HEK293T (cell line): Measurements from ENCODE around the gene MLXIP.
"Not testable (repeated sequence)": the region's sequence is repeated elsewhere in the genome, so short reads cannot be mapped to it uniquely, and the experiment has no call there.

Experiments used
- CTCF ChIA-PET: fragments of 350-600 bp; formaldehyde crosslinking; extraction: SDS; loops from one replicate; lab custom pipeline; 2021; ENCODE audit warnings: antibody characterized with exemption, inconsistent platforms; lab: Yijun Ruan, JAX
- POLR2A ChIA-PET: fragments of 350-600 bp; formaldehyde crosslinking; extraction: SDS; loops from one replicate; lab custom pipeline; 2020; ENCODE audit warnings: antibody characterized with exemption, inconsistent platforms; lab: Yijun Ruan, JAX
- DNase-seq: peaks from one replicate; pipeline ENCODE4 v3.0.0; 2012; ENCODE audit warnings: mixed read lengths; ENCODE audit errors: extremely low spot score
- ARNT ChIP-seq: fragments of 450-650 bp; IDR thresholded peaks from 2 replicates; pipeline ENCODE4 v1.6.1; 2017; ENCODE audit warnings: mild to moderate bottlenecking
- BHLHE40 ChIP-seq: fragments of 450-650 bp; IDR thresholded peaks from 2 replicates; pipeline ENCODE4 v1.6.1; 2016; ENCODE audit warnings: mild to moderate bottlenecking, moderate library complexity, borderline replicate concordance
- CTBP1 ChIP-seq: fragments of 450-650 bp; IDR thresholded peaks from 2 replicates; pipeline ENCODE4 v1.6.1; 2016; ENCODE audit warnings: borderline replicate concordance
- ELF4 ChIP-seq: fragments of 450-650 bp; IDR thresholded peaks from 2 replicates; pipeline ENCODE4 v1.6.1; 2017; ENCODE audit warnings: antibody characterized with exemption
- FOXA1 ChIP-seq: fragments of 450-650 bp; IDR thresholded peaks from 2 replicates; pipeline ENCODE4 v1.6.1; 2016; ENCODE audit warnings: mild to moderate bottlenecking
- FOXK2 ChIP-seq: fragments of 450-650 bp; IDR thresholded peaks from 2 replicates; pipeline ENCODE4 v1.6.1; 2016; ENCODE audit warnings: mild to moderate bottlenecking
- HDGF ChIP-seq: fragments of 450-650 bp; IDR thresholded peaks from 2 replicates; pipeline ENCODE4 v1.6.1; 2017; ENCODE audit warnings: antibody characterized with exemption, borderline replicate concordance
- L3MBTL2 ChIP-seq: fragments of 450-650 bp; conservative IDR thresholded peaks from 2 replicates; pipeline ENCODE4 v1.6.1; 2016; ENCODE audit warnings: mild to moderate bottlenecking
- LEF1 ChIP-seq: fragments of 450-650 bp; IDR thresholded peaks from 2 replicates; pipeline ENCODE4 v1.6.1; 2017; ENCODE audit warnings: mild to moderate bottlenecking, borderline replicate concordance
- NFRKB ChIP-seq: fragments of 450-650 bp; IDR thresholded peaks from 2 replicates; pipeline ENCODE4 v1.6.1; 2016; ENCODE audit warnings: mild to moderate bottlenecking, moderate library complexity
- SP1 ChIP-seq: fragments of 450-650 bp; IDR thresholded peaks from 2 replicates; pipeline ENCODE4 v1.6.1; 2017
- SUZ12 ChIP-seq: fragments of 450-650 bp; IDR thresholded peaks from 2 replicates; pipeline ENCODE4 v1.6.1; 2016; ENCODE audit warnings: mild to moderate bottlenecking
- TARDBP ChIP-seq: fragments of 450-650 bp; IDR thresholded peaks from 2 replicates; pipeline ENCODE4 v1.6.1; 2016
- ZNF384 ChIP-seq: fragments of 450-650 bp; IDR thresholded peaks from 2 replicates; pipeline ENCODE4 v1.6.1; 2016
- TF ChIP-seq, protein P1 (sequence below): fragments of 450-650 bp; IDR thresholded peaks from 2 replicates; pipeline ENCODE4 v1.6.1; 2016

The MLXIP gene

DNA sequence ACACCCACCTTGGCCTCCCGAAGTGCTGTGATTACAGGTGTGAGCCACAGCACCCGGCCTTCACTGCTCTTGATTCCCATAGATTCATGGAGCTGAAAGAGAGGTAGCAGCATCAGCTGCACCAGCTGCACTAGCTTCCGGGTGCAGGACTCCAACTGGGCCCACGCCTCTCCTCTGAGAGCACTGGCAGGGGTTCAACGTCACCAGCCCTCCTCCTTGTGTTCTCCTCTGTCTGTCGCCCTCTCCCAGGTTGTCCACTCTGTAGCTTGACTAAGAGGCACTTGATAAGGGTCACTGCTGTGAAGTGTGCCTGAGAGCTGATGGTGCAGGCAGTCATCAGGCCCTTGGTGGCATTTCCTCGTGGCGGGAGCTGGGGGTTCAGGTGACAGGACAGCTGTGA, 28.3 kb downstream of the MLXIP start:
- TF ChIP-seq LEF1, result no peak
- no peak for DNase-seq
- ChIA-PET CTCF (no interaction called here), POLR2A (interaction anchor here (0.8 kb wide), 1 partner anchor 9 kb away, joined by 3 read pairs; no protein-coding TSS in a partner anchor)

DNA sequence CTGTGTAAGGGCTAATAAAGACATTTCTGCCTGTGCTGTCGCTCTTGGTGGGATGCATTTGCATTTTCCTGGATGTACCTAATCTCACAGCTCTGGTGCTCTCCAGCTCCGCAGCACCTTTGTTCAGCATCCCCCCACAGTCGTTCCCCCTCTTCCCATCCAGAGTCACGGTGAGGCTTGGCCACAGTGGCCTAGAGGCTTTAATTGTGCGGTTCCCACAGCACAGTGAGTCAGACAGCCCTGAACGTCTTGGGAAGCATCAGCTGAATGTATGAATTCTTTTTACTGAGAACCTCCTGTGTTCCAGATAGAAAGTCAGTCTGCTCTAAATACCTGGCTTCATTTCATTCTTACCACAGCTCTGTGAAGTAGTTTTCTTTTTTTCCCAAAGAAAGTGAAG, 28.7 kb downstream of the MLXIP start:
- no peak for DNase-seq
- POLR2A ChIA-PET, result no interaction called here
- CTCF ChIA-PET, result no interaction called here
- no peak for TF ChIP-seq BHLHE40
- TF ChIP-seq L3MBTL2, result no peak
- TF ChIP-seq LEF1, result no peak
- TF ChIP-seq ARNT, result no peak
- no peak for TF ChIP-seq TARDBP
- TF ChIP-seq FOXK2, result no peak
- no peak for TF ChIP-seq ELF4
- TF ChIP-seq SP1, result no peak
- TF ChIP-seq, protein P1, sequence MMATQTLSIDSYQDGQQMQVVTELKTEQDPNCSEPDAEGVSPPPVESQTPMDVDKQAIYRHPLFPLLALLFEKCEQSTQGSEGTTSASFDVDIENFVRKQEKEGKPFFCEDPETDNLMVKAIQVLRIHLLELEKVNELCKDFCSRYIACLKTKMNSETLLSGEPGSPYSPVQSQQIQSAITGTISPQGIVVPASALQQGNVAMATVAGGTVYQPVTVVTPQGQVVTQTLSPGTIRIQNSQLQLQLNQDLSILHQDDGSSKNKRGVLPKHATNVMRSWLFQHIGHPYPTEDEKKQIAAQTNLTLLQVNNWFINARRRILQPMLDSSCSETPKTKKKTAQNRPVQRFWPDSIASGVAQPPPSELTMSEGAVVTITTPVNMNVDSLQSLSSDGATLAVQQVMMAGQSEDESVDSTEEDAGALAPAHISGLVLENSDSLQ, result no peak
- no peak for TF ChIP-seq FOXA1
- TF ChIP-seq HDGF, result no peak
- no peak for TF ChIP-seq ZNF384
- no peak for TF ChIP-seq CTBP1
- TF ChIP-seq NFRKB, result no peak
- no peak for TF ChIP-seq SUZ12

DNA sequence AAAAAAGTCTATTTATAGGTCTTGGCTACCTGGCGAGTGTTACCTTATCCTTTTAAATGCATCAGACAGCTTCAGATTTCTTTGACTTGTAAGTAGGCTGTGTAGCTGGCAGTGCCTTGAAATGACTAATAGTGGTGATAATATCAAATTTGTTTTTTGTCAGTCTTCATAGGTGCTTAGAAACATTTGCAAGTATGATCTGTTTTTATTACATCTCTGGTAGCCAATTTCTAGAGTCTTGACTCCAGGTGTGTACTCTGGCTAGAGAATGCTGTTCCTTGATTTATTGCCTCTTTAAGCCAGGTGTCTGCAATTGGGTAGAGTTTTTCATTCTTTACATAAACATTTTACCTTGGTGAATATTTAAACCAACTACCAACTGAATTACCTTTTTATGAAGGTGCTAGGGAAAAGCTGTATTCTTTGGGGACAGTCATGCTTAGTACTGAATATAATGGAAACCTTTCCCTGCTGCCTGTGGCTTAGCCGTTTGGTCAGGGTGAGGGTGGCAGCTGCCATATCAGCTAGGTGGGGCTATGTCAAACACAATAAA, 32.6 kb downstream of the MLXIP start:
- TF ChIP-seq FOXA1, result no peak
- no peak for TF ChIP-seq LEF1
- TF ChIP-seq, protein P1, result no peak
- TF ChIP-seq ZNF384, result no peak
- no peak for TF ChIP-seq L3MBTL2
- TF ChIP-seq BHLHE40, result no peak
- CTCF ChIA-PET, result interaction anchor here (0.7 to 1.1 kb wide), 2 partner anchors 48 to 1490 kb away, joined by 4 to 6 read pairs; no protein-coding TSS in a partner anchor
- POLR2A ChIA-PET, result interaction anchor here (1.3 kb wide), 1 partner anchor 48 kb away, joined by 5 read pairs; no protein-coding TSS in a partner anchor
- no peak for DNase-seq

DNA sequence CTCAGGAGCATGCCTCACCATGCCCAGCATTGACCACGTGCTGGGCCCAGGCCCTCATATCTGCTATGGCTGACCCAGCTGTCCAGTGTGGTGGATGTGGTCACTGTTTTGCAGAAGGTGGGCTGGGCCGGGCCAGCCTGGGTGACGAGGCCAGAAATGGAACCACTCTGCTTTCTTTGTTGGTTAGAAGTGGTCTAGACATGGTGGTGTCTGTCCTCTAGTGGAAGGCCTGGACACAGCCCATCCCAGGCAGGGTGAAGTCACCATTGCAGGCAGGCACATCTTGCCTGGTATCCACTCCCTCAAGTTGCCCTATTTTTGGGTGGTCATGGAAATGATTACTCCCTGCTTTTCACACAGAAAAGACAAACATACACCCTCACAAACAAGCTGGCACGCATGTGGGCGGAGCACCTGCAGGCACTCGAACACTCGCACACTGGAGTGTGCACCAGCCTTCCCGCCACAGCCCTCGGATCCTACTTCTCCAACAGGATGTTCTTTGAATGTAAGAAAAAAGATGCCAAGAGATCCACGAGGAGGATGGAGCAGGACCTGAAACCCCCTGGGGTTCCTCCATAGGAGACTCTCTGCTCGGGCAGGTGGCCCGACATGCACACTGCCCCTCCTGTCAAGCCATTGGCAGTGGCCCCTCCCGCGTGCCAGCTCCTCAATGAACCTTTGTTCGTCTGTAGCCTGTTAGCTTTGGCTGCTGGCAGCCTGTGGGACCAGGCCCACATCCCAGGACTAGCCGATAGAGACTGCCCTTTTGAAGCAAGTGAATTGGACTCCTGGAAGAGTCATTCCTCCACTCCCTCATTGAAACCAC, 38.4 kb downstream of the MLXIP start:
- ChIA-PET CTCF (interaction anchor here (1.0 kb wide), 1 partner anchor 63 kb away, joined by 3 read pairs; no protein-coding TSS in a partner anchor), POLR2A (no interaction called here)
- no peak for TF ChIP-seq NFRKB
- no peak for TF ChIP-seq ARNT
- TF ChIP-seq HDGF, result no peak
- TF ChIP-seq SUZ12, result no peak
- TF ChIP-seq SP1, result no peak
- TF ChIP-seq ZNF384, result no peak
- TF ChIP-seq TARDBP, result no peak
- no peak for TF ChIP-seq L3MBTL2
- DNase-seq, result no peak

DNA sequence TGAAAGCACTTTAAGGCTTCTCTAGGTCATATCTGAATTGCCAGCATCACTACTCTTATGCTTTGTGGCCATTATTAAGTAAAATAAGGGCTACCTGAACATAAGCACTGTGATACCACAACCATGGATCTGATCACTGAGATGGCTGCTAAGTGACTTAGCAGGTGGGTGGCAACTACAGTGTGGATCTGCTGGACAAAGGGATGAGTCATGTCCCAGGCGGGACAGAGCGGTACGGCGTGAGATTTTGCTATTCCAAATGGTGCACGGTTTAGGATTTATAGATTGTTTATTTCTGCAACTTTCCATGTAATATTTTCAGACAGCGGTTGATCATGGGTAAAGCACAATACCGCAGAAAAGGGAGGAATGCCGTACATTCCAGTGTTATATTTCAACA, 39.4 kb downstream of the MLXIP start:
- DNase-seq, result no peak
- no peak for TF ChIP-seq NFRKB
- CTCF ChIA-PET, result no interaction called here
- POLR2A ChIA-PET, result no interaction called here

DNA sequence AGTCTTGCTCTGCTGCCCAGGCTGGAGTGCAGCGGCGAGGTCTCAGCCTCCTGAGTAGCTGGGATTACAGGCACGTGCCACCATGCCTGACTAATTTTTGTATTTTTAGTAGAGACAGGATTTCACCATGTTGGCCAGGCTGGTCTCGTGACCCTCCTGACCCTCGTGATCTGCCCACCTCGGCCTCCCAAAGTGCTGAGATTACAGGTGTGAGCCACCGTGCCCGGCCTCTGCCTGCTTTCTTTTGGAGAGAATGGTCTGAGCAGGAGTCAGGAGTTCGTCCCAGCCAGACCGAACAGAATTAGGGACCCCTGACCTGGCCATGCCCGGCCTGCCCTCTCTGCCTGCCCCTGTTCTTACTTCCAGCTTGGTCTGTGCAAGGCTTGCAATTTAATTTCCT, 42.8 kb downstream of the MLXIP start:
- CTCF ChIA-PET, POLR2A ChIA-PET: not testable (repeated sequence)

DNA sequence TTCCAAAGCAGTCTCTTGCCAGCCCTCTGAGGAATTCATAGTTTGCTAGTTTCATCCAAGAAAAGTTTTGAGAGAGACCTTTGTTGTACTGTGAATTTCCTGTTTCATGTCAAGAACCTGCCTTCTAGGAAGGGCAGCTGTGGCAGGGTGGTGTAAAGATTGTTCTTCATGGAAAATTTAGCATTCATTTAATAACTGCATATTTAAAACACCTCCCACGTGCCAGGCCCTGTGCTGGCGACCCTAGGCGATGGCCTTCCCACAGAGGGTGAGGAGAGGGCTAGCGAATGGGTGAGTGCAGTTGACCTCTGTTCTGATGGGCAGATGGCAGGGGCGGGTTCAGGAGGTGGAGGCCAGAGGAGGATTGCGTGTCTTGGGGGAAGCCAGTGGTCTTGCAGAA, 43.2 kb downstream of the MLXIP start:
- ChIA-PET CTCF (interaction anchor here (0.7 kb wide), 1 partner anchor 140 kb away, joined by 6 read pairs; no protein-coding TSS in a partner anchor), POLR2A (no interaction called here)

More for the DNA sequence above, 42.8 kb downstream of the MLXIP start:
- not testable (repeated sequence) for DNase-seq

More for the DNA sequence above, 43.2 kb downstream of the MLXIP start:
- no peak for DNase-seq
- TF ChIP-seq, protein P1, result no peak
- TF ChIP-seq BHLHE40 (no peak), SP1 (no peak), TARDBP (no peak), ARNT (no peak), HDGF (no peak)
